Upper lobe of left lung (tissue), 6 donors: Measurements from ENCODE around the gene TLK1. TPM values are rescaled to one million over a fixed set of nuclear protein-coding genes. Genes with fewer than 3 reads are reported as not detected.

Experiments
- ATAC-seq, 2 donors: fragments of 200-7000 bp; cut with Tn5 transposase; one replicate each; pipeline ENCODE4 v1.9.1; 2022; ENCODE audit warnings: mild to moderate bottlenecking in 2 of 2, moderate library complexity in 2 of 2; ENCODE audit not compliant: low FRiP score in 2 of 2
- DNase-seq, 2 donors: peaks; one replicate each; pipeline ENCODE4 v3.0.0-alpha.2; 2019 to 2020
- H3K27ac ChIP-seq, 4 donors: fragments of 200-600 bp; sonication (generic); one replicate each; pipeline ENCODE4 v1.5.1; 2016 to 2019
- H3K27me3 ChIP-seq, 4 donors: fragments of 200-600 bp; sonication (generic); one replicate each; pipeline ENCODE4 v1.5.1; 2017 to 2019
- H3K36me3 ChIP-seq, 4 donors: fragments of 200-600 bp; sonication (generic); one replicate each; pipeline ENCODE4 v1.5.1; 2016 to 2019
- H3K4me1 ChIP-seq, 4 donors: fragments of 200-600 bp; sonication (generic); one replicate each; pipeline ENCODE4 v1.5.1; 2018 to 2019
- H3K4me3 ChIP-seq, 4 donors: fragments of 200-600 bp; sonication (generic); one replicate each; pipeline ENCODE4 v1.5.1; 2017 to 2019; ENCODE audit warnings: mild to moderate bottlenecking in 2 of 4, moderate library complexity in 1 of 4
- H3K9me3 ChIP-seq, 4 donors: fragments of 200-600 bp; sonication (generic); one replicate each; pipeline ENCODE4 v1.5.1; 2018 to 2019
- CTCF ChIP-seq, 6 experiments: fragments of 450-650 bp in 4 of 6; fragments of 200-600 bp in 2 of 6; sonication (generic) in 2 of 6; IDR thresholded peaks; one replicate each; pipeline ENCODE4 v1.5.1; 2016 to 2019; ENCODE audit warnings: antibody characterized with exemption in 6 of 6
- EP300 ChIP-seq, 4 donors: sonication (generic); formaldehyde crosslinking; IDR thresholded peaks; one replicate each; pipeline ENCODE4 v1.5.1; 2017; ENCODE audit warnings: antibody characterized with exemption in 4 of 4, control low read depth in 2 of 4
- POLR2A ChIP-seq, 4 donors: fragments of 450-650 bp; IDR thresholded peaks; one replicate each; pipeline ENCODE4 v1.5.1; 2016 to 2017; ENCODE audit warnings: antibody characterized with exemption in 4 of 4, mild to moderate bottlenecking in 2 of 4
- POLR2AphosphoS5 ChIP-seq, 2 donors: sonication (generic); formaldehyde crosslinking; IDR thresholded peaks; one replicate each; pipeline ENCODE4 v1.5.1; 2017; ENCODE audit warnings: antibody characterized with exemption in 2 of 2
- whole genome bisulfite sequencing, 2 donors: methylation state at CpG; one replicate each; pipeline ENCODE4 v1.1.5; 2017 to 2018; 5-methylcytosine and 5-hydroxymethylcytosine counted together
- total RNA-seq, 6 donors: library from RNA; depleted of rRNA in 4 of 6; stranded (reverse); fragments of >200 nt in 4 of 6; gene quantifications; one replicate each; pipeline versions ENCODE4 v1.1.0 to v1.2.1, GENCODE V29; 2016 to 2021
- donor health status: DM: no; HTN: no; CAD: no; lungs with moderate emphysema.
- donor health status: DM: no; HTN: yes; CAD: no; lungs with severe emphysema.

Gene TLK1
- total RNA-seq, 6 donors from 2014 or later = 21.9 to 70.2 (median 53.8) TPM

- ATAC-seq (no peak), DNase-seq (no peak)
- no peaks in the 10 kb centered on the region for H3K27me3 ChIP-seq
- H3K4me3 ChIP-seq = no peak overlapping the region
- 75 to 77% methylated on average over 5 of the region's 5 CpGs for WGBS, 2 donors
- no peak overlapping the region for H3K27ac ChIP-seq
- H3K36me3 ChIP-seq = peaks cover 0 to 60% (median 13%) of the 10 kb centered on the region in 4 donors
- no peaks in the 10 kb centered on the region for H3K9me3 ChIP-seq
- TF ChIP-seq POLR2A (IDR thresholded peaks at IDR 0.05) (no peak), POLR2AphosphoS5 (IDR thresholded peaks at IDR 0.05) (no peak), EP300 (IDR thresholded peaks at IDR 0.05) (no peak), CTCF (IDR thresholded peaks at IDR 0.05) (no peak)
- H3K4me1 ChIP-seq = no peaks in the 10 kb centered on the region
Observed at GRCh38 chr2:170997893-170998597, 162.6 kb downstream of the TLK1 start.

- no peak for TF ChIP-seq POLR2A (IDR thresholded peaks at IDR 0.05)
- no peak for TF ChIP-seq POLR2AphosphoS5 (IDR thresholded peaks at IDR 0.05)
- TF ChIP-seq CTCF (IDR thresholded peaks at IDR 0.05) = no peak
- TF ChIP-seq EP300 (IDR thresholded peaks at IDR 0.05) = no peak
- ATAC-seq (no peak), DNase-seq (no peak)
- WGBS, 2 donors = 96 to 100% methylated on average over 2 of the region's 2 CpGs
- Histone ChIP-seq H3K4me1 (no peaks in the 10 kb centered on the region), H3K4me3 (no peak overlapping the region), H3K9me3 (no peaks in the 10 kb centered on the region), H3K27me3 (no peaks in the 10 kb centered on the region), H3K36me3 (peaks cover 0 to 58% (median 16%) of the 10 kb centered on the region in 4 donors), H3K27ac (no peak overlapping the region)
Observed at GRCh38 chr2:170996316-170996715, 164.4 kb downstream of the TLK1 start.

GRCh38 chr2:170991398-170992182 is 169.1 kb downstream of the TLK1 start:
- TF ChIP-seq CTCF (IDR thresholded peaks at IDR 0.05) (no peak), POLR2A (IDR thresholded peaks at IDR 0.05) (no peak), EP300 (IDR thresholded peaks at IDR 0.05) (no peak), POLR2AphosphoS5 (IDR thresholded peaks at IDR 0.05) (no peak)
- Histone ChIP-seq H3K27me3 (no peaks in the 10 kb centered on the region), H3K36me3 (peaks cover 0 to 37% (median 13%) of the 10 kb centered on the region in 4 donors), H3K4me3 (no peak overlapping the region), H3K4me1 (no peaks in the 10 kb centered on the region), H3K9me3 (no peaks in the 10 kb centered on the region), H3K27ac (no peak overlapping the region)
- WGBS, 2 donors = 76 to 90% methylated on average over 5 of the region's 5 CpGs
- ATAC-seq (no peak), DNase-seq (no peak)

- H3K27ac ChIP-seq = no peak overlapping the region
- no peaks in the 10 kb centered on the region for H3K9me3 ChIP-seq
- H3K4me1 ChIP-seq = no peaks in the 10 kb centered on the region
- 92 to 97% methylated on average over 8 of the region's 8 CpGs for whole genome bisulfite sequencing, 2 donors
- DNase-seq (no peak), ATAC-seq (no peak)
- H3K4me3 ChIP-seq = no peak overlapping the region
- TF ChIP-seq POLR2AphosphoS5 (IDR thresholded peaks at IDR 0.05) (no peak), CTCF (IDR thresholded peaks at IDR 0.05) (no peak), EP300 (IDR thresholded peaks at IDR 0.05) (no peak), POLR2A (IDR thresholded peaks at IDR 0.05) (no peak)
- no peaks in the 10 kb centered on the region for H3K36me3 ChIP-seq
- no peaks in the 10 kb centered on the region for H3K27me3 ChIP-seq
Observed at GRCh38 chr2:170986566-170987258, 174.0 kb downstream of the TLK1 start.
